Body of pancreas (tissue), 4 donors: ENCODE measurements around the gene STK39. TPM values are rescaled to one million over a fixed set of nuclear protein-coding genes. Genes with fewer than 3 reads are reported as not detected.

Experiments
- ATAC-seq: fragments of 150-250 bp; one replicate; pipeline ENCODE4 v1.9.1; 2016
- DNase-seq, 4 donors: peaks; one replicate each; pipeline ENCODE4 v3.0.0-alpha.2; 2019
- H3K27ac ChIP-seq, 4 donors: fragments of 200-600 bp; sonication (generic); 1 replicate in 3 of 4; 2 replicates in 1 of 4; pipeline versions ENCODE4 v1.5.1 to v1.6.1; 2016 to 2019; ENCODE audit warnings: mild to moderate bottlenecking in 1 of 4, mixed read lengths in 1 of 4, moderate library complexity in 1 of 4
- H3K27me3 ChIP-seq, 2 donors: fragments of 200-600 bp; sonication (generic); one replicate each; pipeline ENCODE4 v1.6.0; 2016; ENCODE audit warnings: mild to moderate bottlenecking in 1 of 2
- H3K36me3 ChIP-seq, 2 donors: fragments of 200-600 bp; sonication (generic); replicated peaks in 1 of 2; 2 replicates each; pipeline ENCODE4 v1.5.1; 2016; ENCODE audit warnings: low read depth in 2 of 2; ENCODE audit not compliant: insufficient read depth in 1 of 2
- H3K4me1 ChIP-seq: fragments of 200-600 bp; sonication (generic); one replicate; pipeline ENCODE4 v1.6.0; 2016
- H3K4me3 ChIP-seq, 2 donors: fragments of 200-600 bp; sonication (generic); 1 replicate in 1 of 2; 2 replicates in 1 of 2; pipeline ENCODE4 v1.5.1; 2016 to 2019
- H3K9me3 ChIP-seq, 3 donors: fragments of 200-600 bp; sonication (generic); 1 replicate in 2 of 3; 2 replicates in 1 of 3; pipeline ENCODE4 v1.5.1; 2016
- POLR2A ChIP-seq, 3 donors: fragments of 450-650 bp; IDR thresholded peaks; one replicate each; pipeline ENCODE4 v1.6.1; 2016; ENCODE audit warnings: antibody characterized with exemption in 3 of 3, mild to moderate bottlenecking in 2 of 3
- WGBS, 2 donors: methylation state at CpG; one replicate each; pipeline ENCODE4 v1.1.5; 2017; 5-methylcytosine and 5-hydroxymethylcytosine counted together
- intact Hi-C: fragments of 100-400 bp; cut with DNase I; formaldehyde crosslinking; loops from one replicate; pipeline ENCODE4 v1.15.1; 2023
- total RNA-seq, 2 donors: library from RNA; depleted of rRNA; stranded (reverse); fragments of >200 nt; gene quantifications; one replicate each; pipeline ENCODE4 v1.1.0, GENCODE V29; 2016
- TF ChIP-seq, protein P1 (sequence below), 7 experiments: fragments of 450-650 bp in 4 of 7; fragments of 200-600 bp in 3 of 7; sonication (generic) in 3 of 7; IDR thresholded peaks; one replicate each; pipeline ENCODE4 v1.5.1; 2016 to 2019; ENCODE audit warnings: antibody characterized with exemption in 7 of 7

Gene STK39
- total RNA-seq, 2 donors from 2014 or later: 12.9 to 15.8 TPM

DNA sequence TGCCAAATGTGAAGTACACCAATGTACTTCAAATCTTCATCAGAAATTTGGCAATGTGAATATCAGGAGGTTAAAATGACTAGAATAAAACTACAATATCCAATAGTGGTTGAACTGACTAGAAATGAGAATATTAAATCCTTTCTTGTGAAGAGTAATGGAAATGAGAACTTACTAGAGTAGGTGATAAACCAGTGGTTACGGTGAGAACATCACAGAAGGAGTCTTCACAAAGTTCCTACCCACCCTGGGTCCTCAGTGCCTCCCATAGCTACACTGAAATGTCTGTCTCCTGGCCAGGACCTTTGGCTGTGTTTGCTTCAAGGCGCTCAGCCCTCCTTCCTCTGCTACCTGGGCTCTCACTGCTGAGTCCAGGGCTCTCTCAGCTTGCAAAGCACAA, 289.7 kb downstream of the STK39 start:
- WGBS, 2 donors: 100% methylated on average over 2 of the region's 2 CpGs
- Histone ChIP-seq H3K9me3 (no peaks in the 10 kb centered on the region), H3K4me1 (no peaks in the 10 kb centered on the region), H3K4me3 (no peak overlapping the region), H3K27ac (no peak overlapping the region), H3K27me3 (no peaks in the 10 kb centered on the region), H3K36me3 (no peaks in the 10 kb centered on the region)
- ATAC-seq: no peak
- no peak for DNase-seq
- intact Hi-C loops: no loop called here
- TF ChIP-seq, protein P1, sequence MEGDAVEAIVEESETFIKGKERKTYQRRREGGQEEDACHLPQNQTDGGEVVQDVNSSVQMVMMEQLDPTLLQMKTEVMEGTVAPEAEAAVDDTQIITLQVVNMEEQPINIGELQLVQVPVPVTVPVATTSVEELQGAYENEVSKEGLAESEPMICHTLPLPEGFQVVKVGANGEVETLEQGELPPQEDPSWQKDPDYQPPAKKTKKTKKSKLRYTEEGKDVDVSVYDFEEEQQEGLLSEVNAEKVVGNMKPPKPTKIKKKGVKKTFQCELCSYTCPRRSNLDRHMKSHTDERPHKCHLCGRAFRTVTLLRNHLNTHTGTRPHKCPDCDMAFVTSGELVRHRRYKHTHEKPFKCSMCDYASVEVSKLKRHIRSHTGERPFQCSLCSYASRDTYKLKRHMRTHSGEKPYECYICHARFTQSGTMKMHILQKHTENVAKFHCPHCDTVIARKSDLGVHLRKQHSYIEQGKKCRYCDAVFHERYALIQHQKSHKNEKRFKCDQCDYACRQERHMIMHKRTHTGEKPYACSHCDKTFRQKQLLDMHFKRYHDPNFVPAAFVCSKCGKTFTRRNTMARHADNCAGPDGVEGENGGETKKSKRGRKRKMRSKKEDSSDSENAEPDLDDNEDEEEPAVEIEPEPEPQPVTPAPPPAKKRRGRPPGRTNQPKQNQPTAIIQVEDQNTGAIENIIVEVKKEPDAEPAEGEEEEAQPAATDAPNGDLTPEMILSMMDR (IDR thresholded peaks at IDR 0.05): no peak
- TF ChIP-seq POLR2A (IDR thresholded peaks at IDR 0.05): no peak

DNA sequence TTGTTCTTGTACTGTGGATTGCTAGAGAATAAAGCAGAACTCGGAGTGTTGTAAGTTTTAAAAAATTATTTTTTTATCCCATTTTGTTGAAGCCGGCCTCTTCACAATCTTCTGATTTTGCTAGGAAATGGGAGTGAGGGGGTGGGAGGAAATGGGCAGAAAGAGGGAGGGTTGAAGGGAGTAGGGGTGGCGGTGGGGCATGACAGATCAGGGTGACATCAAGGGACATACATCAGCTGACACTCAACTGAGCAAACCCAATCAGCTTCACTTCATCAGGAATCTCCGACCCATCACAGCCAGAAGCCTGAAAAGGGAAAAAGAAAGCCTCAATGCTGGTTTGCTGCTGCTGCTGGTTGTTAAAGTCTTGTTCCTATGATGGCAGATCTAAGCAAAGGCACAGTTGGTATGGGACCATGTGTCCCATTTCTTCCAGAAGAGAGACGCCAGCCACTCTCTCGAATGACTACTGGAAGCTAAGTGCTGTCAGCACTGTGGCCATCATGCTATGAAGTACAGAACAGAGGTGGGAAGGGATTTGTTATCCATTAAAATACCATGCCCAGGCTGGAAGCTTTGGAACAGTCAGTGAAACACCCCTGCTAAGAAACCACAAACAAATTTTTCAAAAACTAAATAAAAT, 292.0 kb downstream of the STK39 start:
- H3K9me3 ChIP-seq: no peaks in the 10 kb centered on the region
- H3K36me3 ChIP-seq: no peaks in the 10 kb centered on the region
- intact Hi-C loops: no loop called here
- 97 to 99% methylated on average over 6 of the region's 6 CpGs for WGBS, 2 donors
- DNase-seq (no peak), ATAC-seq (no peak)
- no peaks in the 10 kb centered on the region for H3K4me1 ChIP-seq
- no peak overlapping the region for H3K27ac ChIP-seq
- no peak overlapping the region for H3K4me3 ChIP-seq
- TF ChIP-seq, protein P1 (IDR thresholded peaks at IDR 0.05): no peak
- no peak for TF ChIP-seq POLR2A (IDR thresholded peaks at IDR 0.05)
- H3K27me3 ChIP-seq: no peaks in the 10 kb centered on the region

DNA sequence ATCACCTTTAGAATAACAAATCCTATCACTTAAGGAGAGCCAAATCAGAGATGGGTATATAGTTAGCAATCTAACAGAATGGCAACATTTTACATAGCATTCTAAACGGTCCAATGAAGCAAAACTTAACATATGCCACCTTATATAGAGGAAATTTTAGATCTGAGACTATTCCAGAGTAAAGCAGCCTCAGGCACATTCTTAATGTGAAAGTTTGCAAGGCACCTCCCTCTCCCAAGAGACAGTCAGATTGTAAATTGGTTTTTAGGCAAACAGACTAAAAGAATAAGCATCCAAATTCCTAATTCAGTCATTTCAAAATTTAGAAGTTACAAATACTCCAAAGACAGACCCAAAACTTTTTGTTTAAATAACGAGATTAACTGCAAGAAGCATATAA, 292.9 kb downstream of the STK39 start:
- no peaks in the 10 kb centered on the region for H3K9me3 ChIP-seq
- intact Hi-C loops: no loop called here
- WGBS, 2 donors: 92% methylated on average over 2 of the region's 2 CpGs
- no peak for ATAC-seq
- no peaks in the 10 kb centered on the region for H3K4me1 ChIP-seq
- H3K36me3 ChIP-seq: no peaks in the 10 kb centered on the region
- no peak overlapping the region for H3K27ac ChIP-seq
- no peaks in the 10 kb centered on the region for H3K27me3 ChIP-seq
- TF ChIP-seq, protein P1 (IDR thresholded peaks at IDR 0.05): no peak
- TF ChIP-seq POLR2A (IDR thresholded peaks at IDR 0.05): no peak
- no peak overlapping the region for H3K4me3 ChIP-seq
- DNase-seq: no peak

DNA sequence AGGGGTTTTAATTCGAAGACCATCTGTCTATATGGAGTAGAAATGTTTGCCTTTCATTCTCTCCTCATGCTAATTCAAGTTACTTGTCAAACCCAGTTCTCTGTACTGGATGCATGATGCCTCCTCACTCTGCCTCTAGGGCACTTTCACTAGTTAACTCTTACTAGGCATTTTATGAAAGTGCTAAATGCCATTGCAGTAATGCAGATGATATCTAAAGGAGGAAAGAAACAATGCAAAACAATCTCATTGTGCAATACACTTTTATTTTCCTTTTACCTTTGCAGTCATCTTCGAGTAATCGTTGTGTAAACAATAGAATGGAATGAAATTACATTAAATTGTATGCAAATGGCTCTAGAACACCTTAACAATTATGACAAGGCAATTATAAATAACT, 293.6 kb downstream of the STK39 start:
- H3K27ac ChIP-seq: no peak overlapping the region
- no peak for DNase-seq
- no peaks in the 10 kb centered on the region for H3K9me3 ChIP-seq
- H3K36me3 ChIP-seq: no peaks in the 10 kb centered on the region
- no peak for ATAC-seq
- intact Hi-C loops: no loop called here
- WGBS, 2 donors: 88 to 98% methylated on average over 3 of the region's 3 CpGs
- no peaks in the 10 kb centered on the region for H3K27me3 ChIP-seq
- no peaks in the 10 kb centered on the region for H3K4me1 ChIP-seq
- H3K4me3 ChIP-seq: no peak overlapping the region
- no peak for TF ChIP-seq POLR2A (IDR thresholded peaks at IDR 0.05)
- TF ChIP-seq, protein P1 (IDR thresholded peaks at IDR 0.05): no peak

DNA sequence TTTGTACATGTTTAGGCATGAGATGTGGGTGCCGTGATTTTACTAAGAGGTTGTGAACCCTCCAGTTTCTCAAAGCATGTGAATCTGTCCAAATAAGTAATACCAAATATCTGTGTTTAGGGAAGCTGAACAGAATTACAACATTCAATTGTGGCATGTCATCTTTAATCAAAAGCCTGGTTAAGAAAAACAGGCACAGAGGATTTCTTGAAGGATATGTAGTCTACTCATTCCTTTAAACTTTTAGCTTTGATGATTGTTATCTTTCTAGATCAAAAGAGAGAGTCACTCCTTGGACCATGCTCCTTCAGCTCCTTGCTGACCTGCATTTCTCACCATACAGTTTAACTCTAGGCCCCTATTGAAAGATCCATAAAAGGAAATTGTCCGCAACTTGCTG, 296.8 kb downstream of the STK39 start:
- Histone ChIP-seq H3K4me1 (no peaks in the 10 kb centered on the region), H3K27me3 (no peaks in the 10 kb centered on the region), H3K36me3 (no peaks in the 10 kb centered on the region), H3K4me3 (no peak overlapping the region), H3K9me3 (no peaks in the 10 kb centered on the region), H3K27ac (no peak overlapping the region)
- DNase-seq (no peak), ATAC-seq (no peak)
- intact Hi-C loops: no loop called here
- no peak for TF ChIP-seq POLR2A (IDR thresholded peaks at IDR 0.05)
- TF ChIP-seq, protein P1 (IDR thresholded peaks at IDR 0.05): no peak
- WGBS, 2 donors: 95 to 96% methylated on average over 2 of the region's 2 CpGs
